Upper lobe of left lung (tissue), 4 donors: ENCODE results near the gene DDRGK1.

Experiments
- EP300 ChIP-seq, 4 donors: sonication (generic); formaldehyde crosslinking; IDR thresholded peaks; one replicate each; pipeline ENCODE4 v1.5.1; 2017; ENCODE audit warnings: antibody characterized with exemption in 4 of 4, control low read depth in 2 of 4
- POLR2A ChIP-seq, 4 donors: fragments of 450-650 bp; IDR thresholded peaks; one replicate each; pipeline ENCODE4 v1.5.1; 2016 to 2017; ENCODE audit warnings: antibody characterized with exemption in 4 of 4, mild to moderate bottlenecking in 2 of 4
- POLR2AphosphoS5 ChIP-seq, 2 donors: sonication (generic); formaldehyde crosslinking; IDR thresholded peaks; one replicate each; pipeline ENCODE4 v1.5.1; 2017; ENCODE audit warnings: antibody characterized with exemption in 2 of 2

DNA sequence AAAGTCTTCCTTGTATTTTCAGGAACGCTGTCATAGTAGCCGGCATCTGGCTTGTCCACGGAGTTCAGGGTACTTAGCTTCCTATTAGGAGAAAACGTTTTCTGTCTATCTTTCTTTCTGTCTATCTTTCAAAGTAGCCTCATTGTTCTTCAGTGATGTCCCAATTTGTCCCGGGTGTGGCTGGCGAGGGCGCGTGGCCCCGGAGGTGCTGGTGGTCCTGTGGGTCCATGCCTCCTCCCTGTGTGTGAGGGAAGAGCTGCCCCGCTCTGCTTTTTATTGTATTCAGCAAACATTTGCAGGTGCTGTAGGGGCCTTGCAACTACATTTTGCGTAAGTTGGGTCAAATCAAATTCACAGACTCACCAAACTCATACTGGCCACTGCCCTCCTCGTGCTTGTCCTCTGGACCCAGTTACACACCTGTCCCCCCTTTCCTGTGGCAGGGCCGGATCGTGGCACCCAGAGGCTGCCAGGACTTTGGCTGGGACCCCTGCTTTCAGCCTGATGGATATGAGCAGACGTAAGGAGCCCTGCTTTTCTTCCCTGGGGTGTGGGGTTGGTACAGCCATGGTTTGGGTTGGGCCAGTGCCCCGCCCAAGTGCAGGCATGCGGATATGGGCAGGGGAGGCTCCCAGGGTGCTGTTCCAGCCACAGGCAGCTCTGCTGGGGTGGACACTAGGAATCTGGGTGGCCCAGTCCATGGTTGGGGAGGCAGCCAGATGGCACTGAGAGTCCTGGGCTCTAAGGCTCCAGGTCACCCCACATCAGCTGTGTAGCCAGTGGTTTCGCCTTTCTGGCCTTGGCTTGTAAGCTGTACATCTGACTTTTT is 17.1 kb upstream of the DDRGK1 start:
- TF ChIP-seq POLR2AphosphoS5 (IDR thresholded peaks at IDR 0.05) = no peak
- TF ChIP-seq EP300 (IDR thresholded peaks at IDR 0.05) = no peak
- TF ChIP-seq POLR2A (IDR thresholded peaks at IDR 0.05) = no peak
